Hematopoietic multipotent progenitor cell treated with erythropoietin and hydrocortisone succinate and interleukin-3 and kit ligand, for 17 days (in vitro differentiated cells): ENCODE data around the gene KCNMA1.

Experiments
- DNase-seq: peaks from one replicate; pipeline ENCODE4 v3.0.0-alpha.2; 2015; ENCODE audit warnings: low spot score

KCNMA1 gene

DNA sequence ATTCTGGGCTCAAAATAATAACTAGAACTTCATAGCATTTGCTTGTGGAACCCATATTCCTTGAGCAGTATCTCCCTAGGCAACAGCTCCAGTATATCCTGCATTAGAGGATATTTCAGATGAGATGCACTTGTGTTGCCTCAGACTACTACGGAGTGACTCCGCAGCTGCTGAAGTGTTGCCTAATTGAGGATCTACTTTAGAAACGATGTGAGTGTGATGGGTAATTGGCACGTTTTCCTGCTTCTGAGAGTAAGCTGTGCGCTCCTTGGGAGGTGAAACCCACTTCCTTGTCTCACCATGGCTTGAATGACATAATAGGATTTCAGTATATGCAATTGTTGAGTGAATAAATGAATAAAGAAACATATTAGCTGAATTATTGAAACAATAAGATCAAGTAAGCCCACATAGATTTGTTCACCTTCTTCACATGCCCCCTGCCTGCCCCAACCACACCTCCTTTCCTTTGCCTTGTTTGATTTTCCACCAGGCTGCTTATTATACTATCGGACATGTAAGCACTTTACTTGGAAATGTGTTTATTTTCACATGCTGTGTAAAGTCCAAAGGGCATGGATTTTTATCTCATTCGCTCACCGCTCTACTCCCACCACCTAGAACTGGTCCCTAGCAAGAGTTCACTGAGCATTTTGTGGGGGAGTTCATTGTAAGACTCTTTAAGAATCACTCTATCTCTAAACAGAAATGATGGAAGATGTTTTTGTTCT, 303.8 kb downstream of the KCNMA1 start:
- no peak for DNase-seq

- no peak for DNase-seq
Measured at GRCh38 chr10:77332256-77332655, 305.4 kb downstream of the KCNMA1 start.

DNA sequence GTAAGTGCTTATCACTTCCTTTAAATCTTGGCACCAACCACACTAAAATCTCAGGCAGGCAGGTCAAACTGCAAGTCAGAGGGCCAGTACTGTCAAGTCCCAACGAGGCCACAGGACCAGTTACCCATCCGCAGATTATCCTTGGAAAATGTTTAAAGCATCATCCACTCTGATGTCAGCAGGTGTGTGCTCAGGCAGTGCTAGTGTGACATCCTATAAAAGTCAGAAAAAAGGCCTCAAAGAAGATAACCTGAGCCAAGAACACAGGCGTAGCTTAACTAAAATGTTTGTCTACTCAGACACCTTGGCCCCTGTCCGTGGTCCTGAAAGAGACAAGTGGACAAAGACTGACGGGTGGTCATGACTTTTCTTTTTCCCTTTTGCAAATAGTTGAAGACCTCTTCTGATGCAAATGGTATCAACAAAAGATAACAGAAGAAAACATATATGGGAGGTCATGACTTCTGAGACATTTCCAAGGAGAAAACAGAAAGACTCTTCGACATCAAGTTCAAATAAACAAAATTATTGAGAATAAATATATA, 309.3 kb downstream of the KCNMA1 start:
- DNase-seq = no peak

- no peak for DNase-seq
Measured at GRCh38 chr10:77325233-77325537, 312.4 kb downstream of the KCNMA1 start.

DNA sequence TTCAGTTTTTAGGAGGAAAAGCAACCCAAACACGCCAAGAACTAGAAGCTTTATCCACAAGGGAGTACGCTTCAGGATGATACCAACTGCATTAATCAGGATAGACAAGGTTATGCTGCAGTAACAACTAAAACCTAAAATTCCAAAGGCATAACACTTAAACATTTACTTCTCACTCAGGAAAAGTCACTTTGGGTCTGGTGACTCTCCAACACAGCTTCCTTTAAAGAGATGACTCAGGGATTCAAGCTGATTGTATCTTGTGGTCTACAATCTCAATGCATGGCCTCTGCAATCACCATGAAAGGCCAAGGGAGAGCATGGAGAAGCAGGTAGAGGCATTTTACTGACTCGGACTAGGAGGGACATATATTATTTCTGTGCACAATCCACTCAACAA, 315.8 kb downstream of the KCNMA1 start:
- DNase-seq = no peak

DNA sequence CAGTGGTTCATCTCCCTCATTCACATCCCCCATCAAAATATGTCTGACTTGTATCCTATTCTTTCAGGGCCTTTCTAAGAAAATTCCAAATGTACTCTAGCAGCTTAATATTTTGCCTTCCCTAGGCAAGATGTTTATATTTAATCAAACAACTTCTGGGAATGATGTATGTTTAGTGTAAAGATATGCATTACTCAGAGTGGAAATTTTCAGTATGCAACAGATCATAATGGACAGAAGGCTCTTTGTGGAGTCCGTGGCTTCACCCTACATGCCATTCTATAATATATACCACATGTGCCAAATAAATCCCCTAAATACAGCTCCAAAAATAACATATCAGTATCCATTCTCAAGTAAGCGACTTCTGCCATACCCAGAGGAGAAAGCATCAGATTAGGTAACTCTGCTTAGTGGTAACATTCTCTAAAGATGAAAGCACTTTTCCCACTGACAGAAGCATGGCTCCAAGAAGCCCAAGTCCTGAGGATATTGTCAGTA, 316.6 kb downstream of the KCNMA1 start:
- no peak for DNase-seq

DNA sequence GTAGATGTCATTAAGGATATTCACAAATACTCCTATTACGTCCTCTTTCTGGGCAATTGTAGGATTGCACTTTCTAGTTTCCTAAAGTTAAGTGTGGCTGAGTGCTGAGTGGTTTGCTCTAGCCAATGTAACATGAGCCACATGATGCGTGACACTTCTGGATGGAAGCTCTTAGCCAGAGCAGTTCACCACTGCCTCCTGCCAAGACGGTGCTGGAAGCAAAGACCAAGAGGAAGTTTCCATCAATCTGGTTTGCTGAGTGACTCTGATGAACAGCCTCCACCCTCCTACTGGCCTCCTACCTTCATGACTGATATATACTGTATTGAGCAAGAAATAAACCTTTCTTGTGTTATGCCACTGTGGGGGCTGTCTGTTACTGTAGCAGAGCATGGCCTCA, 318.1 kb downstream of the KCNMA1 start:
- DNase-seq = no peak

- no peak for DNase-seq
Measured at GRCh38 chr10:77318739-77319138, 318.9 kb downstream of the KCNMA1 start.

DNA sequence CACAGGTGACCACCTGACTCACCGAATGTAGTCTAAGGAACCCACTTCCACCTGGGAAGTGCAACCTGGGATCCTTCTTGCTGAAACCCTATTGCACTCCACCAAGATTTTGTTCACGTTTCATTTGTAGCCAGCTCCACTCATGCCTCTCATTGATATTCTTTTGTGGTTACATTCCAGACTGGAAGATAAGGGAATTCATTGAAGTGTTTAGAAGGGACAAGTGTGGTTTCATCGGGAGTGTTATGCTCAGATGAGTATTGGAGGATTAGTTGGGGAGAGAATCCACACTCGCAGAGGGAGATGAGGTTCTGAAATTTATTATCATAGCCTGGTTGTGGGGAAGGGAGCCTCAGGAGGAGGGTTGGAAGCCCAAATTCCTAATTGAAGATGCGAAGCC, 320.4 kb downstream of the KCNMA1 start:
- no peak for DNase-seq

GRCh38 chr10:77315496-77316129, 322.0 kb downstream of the KCNMA1 start:
- DNase-seq = no peak

GRCh38 chr10:77313066-77313750, 324.4 kb downstream of the KCNMA1 start:
- DNase-seq = no peak

DNA sequence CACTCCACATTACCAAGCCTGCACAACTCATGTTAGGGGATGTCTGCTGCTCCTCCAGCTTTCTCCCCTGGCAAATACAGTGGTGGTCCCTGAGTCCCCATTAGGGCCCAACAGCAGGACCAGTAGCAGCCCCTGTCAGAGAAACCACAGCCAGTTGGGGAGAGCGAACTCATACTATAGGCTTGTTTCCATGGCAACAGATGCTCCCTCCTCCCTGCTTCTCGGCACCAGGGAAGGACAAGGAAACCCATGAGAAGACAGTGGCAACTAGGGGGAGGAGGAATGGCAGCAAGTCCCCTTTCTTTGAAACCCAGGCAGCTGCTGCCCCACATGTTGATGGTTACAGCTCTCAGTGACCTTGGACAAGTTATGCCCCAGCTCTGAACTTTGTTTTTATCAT, 326.4 kb downstream of the KCNMA1 start:
- no peak for DNase-seq

GRCh38 chr10:77310288-77310840, 327.2 kb downstream of the KCNMA1 start:
- DNase-seq = no peak

DNA sequence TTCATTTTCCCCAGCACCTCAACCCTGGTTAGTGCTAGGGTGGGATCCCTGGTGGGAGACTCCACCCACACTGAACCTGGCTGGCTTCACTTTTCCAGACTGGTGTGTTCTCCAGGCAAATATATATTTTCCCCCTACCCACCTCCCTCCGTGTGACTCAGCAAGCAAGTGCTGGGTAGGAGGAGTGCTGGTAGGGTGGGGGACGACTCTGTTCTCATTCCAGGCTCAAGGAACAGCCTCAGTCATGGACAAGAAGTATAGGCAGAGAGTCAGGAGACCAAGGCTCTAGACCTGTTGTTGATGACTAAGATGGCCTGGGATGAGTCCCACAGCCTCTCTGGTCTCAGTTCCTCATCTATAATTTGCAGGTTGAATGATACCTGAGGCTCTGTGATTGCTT, 328.1 kb downstream of the KCNMA1 start:
- DNase-seq = no peak

DNA sequence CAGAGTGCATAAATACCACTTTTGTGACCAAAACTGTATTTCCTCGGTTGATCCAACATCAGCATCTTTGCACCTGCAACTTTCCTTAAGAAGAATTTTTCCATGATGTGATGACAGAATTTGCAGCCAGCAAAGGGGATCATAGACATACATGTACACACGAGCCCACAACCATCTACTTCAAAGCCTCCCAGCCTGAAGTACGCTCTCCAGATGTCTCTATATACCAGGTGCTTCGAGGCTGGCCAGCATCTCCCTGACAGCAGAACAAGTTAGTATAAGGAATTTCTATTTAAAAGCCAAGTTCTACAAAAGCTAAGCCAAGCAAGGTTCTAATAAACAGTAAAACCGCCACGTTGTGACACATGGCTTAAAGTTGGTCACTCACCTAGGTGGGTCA, 328.5 kb downstream of the KCNMA1 start:
- DNase-seq = no peak

DNA sequence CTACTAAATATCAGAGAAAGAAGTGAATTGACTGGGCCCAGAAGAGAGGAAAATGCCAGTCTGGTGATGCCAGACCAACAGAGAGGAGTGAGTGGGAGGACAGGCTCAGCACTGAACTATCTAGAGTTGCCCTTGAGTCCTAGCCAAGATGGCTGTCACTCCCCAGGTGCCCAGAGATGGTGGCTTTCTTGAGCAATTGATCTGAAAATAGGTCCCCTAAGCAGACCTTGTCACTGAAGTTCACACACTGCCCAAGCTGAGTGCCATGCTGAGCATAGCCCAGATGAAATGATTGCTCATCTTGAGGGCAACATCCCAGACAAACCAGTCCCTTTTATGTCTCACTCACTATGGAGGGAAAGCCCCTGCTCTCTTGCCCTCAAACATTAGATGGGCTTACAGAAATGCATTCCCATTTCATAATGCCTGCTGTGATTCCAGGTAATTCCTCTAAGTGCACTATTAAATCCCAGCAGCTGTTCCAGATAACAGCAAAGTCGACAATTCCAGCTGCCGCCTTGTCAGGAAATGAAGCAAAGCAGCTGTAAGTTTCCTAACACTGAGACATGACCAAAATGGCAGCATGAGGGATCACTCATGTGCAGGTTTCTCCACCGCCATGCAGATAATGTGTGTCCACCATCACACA, 329.4 kb downstream of the KCNMA1 start:
- DNase-seq = no peak

GRCh38 chr10:77306666-77307065, 330.9 kb downstream of the KCNMA1 start:
- no peak for DNase-seq

DNA sequence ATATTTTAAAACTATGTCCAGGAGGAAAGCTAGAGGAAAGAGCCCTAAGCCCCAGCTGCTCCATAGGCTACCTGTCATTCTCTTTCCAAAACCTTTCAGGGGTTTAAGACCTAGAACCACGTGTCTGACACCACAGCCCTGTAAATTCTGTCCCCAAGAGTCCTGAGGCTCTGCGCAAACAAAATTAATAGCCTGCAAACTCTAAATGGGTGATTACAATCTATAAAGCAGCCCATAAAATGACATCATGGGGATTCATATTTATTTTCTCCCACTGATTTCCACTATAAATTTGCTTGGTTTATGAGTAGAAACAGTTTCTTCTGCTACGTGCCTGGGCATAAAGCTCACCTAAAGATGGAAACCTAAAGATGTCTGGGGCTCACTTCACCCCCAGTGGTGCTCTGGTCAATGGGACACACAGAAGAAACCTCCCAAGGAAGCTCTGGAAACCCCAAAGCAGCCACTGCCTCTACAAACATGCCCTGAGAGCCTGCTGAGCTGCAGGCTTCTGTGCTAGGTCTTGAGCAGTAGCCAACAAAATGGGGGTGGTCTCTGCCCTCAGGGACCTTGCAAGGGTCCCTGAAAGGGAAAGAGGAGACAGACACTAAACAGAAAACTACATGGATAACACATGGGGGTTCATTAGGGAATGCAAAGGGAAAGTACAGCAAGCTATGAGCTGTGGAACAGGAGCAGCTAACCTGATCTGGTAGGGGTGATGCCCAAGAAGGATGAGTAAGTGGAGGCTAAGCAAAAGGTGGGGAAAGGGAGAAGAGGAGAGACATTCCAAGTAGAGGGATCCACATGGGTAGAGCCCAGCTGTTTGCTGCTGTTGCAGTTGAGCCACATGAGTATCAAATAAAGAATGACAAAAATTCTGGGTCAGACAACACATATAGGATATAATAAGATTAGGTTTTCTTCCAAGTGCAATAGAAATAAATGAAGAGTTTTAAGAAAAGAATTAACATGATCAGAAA, 331.7 kb downstream of the KCNMA1 start:
- no peak for DNase-seq

- DNase-seq = no peak
Measured at GRCh38 chr10:77304192-77304591, 333.4 kb downstream of the KCNMA1 start.

- no peak for DNase-seq
Measured at GRCh38 chr10:77301305-77301730, 336.3 kb downstream of the KCNMA1 start.
